ENCODE data around the gene PLAC8L1.

PLAC8L1 gene

GRCh38 chr5:146047396-146047795 is 58.0 kb downstream of the PLAC8L1 start:
- Histone ChIP-seq H3K36me3 (no peaks in the 10 kb centered on the region), H3K4me3 (no peak overlapping the region), H3K27ac (no peak overlapping the region), H3K4me1 (no peaks in the 10 kb centered on the region), H3K27me3 (no peaks in the 10 kb centered on the region), H3K9me3 (no peaks in the 10 kb centered on the region)
- no peak for DNase-seq
- no peak for TF ChIP-seq CTCF (IDR thresholded peaks at IDR 0.05)
- intact Hi-C loops (cut with DNase I; ENCODE audit: low total_unique reads) = loop anchor here (5.0 to 10.0 kb wide), 2 partner anchors 223 to 1845 kb away; no protein-coding TSS in a partner anchor

- intact Hi-C loops (cut with DNase I; ENCODE audit: low total_unique reads) = loop anchor here (10.0 kb wide), 1 partner anchor 219 kb away; no protein-coding TSS in a partner anchor
- no peaks in the 10 kb centered on the region for H3K36me3 ChIP-seq
- TF ChIP-seq CTCF (IDR thresholded peaks at IDR 0.05) = no peak
- no peak overlapping the region for H3K4me3 ChIP-seq
- H3K27me3 ChIP-seq = no peaks in the 10 kb centered on the region
- H3K27ac ChIP-seq = no peak overlapping the region
- no peak for DNase-seq
- H3K9me3 ChIP-seq = no peaks in the 10 kb centered on the region
- H3K4me1 ChIP-seq = no peaks in the 10 kb centered on the region
Observed at GRCh38 chr5:146043722-146044121, 61.7 kb downstream of the PLAC8L1 start.

- TF ChIP-seq CTCF (IDR thresholded peaks at IDR 0.05) = no peak
- H3K36me3 ChIP-seq = no peaks in the 10 kb centered on the region
- intact Hi-C loops (cut with DNase I; ENCODE audit: low total_unique reads) = loop anchor here (10.0 kb wide), 1 partner anchor 218 kb away; no protein-coding TSS in a partner anchor
- H3K27me3 ChIP-seq = no peaks in the 10 kb centered on the region
- no peaks in the 10 kb centered on the region for H3K4me1 ChIP-seq
- no peak for DNase-seq
- H3K4me3 ChIP-seq = no peak overlapping the region
- no peaks in the 10 kb centered on the region for H3K9me3 ChIP-seq
- no peak overlapping the region for H3K27ac ChIP-seq
Observed at GRCh38 chr5:146042628-146043279, 62.6 kb downstream of the PLAC8L1 start.

GRCh38 chr5:146041180-146041789 is 64.1 kb downstream of the PLAC8L1 start:
- Histone ChIP-seq H3K27me3 (no peaks in the 10 kb centered on the region), H3K36me3 (no peaks in the 10 kb centered on the region), H3K27ac (no peak overlapping the region), H3K4me1 (no peaks in the 10 kb centered on the region), H3K9me3 (no peaks in the 10 kb centered on the region), H3K4me3 (no peak overlapping the region)
- no peak for DNase-seq
- peak; percentile 29 to 39 for TF ChIP-seq CTCF (IDR thresholded peaks at IDR 0.05)
- intact Hi-C loops (cut with DNase I; ENCODE audit: low total_unique reads) = loop anchor here (10.0 kb wide), 1 partner anchor 216 kb away; no protein-coding TSS in a partner anchor

- TF ChIP-seq CTCF (IDR thresholded peaks at IDR 0.05) = no peak
- no peak overlapping the region for H3K27ac ChIP-seq
- H3K36me3 ChIP-seq = no peaks in the 10 kb centered on the region
- H3K9me3 ChIP-seq = no peaks in the 10 kb centered on the region
- intact Hi-C loops (cut with DNase I; ENCODE audit: low total_unique reads) = loop anchor here (10.0 kb wide), 1 partner anchor 216 kb away; no protein-coding TSS in a partner anchor
- H3K4me1 ChIP-seq = no peaks in the 10 kb centered on the region
- DNase-seq = no peak
- no peaks in the 10 kb centered on the region for H3K27me3 ChIP-seq
- H3K4me3 ChIP-seq = no peak overlapping the region
Observed at GRCh38 chr5:146040527-146040926, 64.8 kb downstream of the PLAC8L1 start.

Data from tibial artery (tissue), 4 donors.